ENCODE results near the gene SHOC2. TPM values are rescaled to one million over a fixed set of nuclear protein-coding genes. Genes with fewer than 3 reads are reported as not detected.

The SHOC2 gene
- total and polyA plus RNA-seq, 2 experiments from 2014 or later = 23.3 to 33.3 TPM

DNA sequence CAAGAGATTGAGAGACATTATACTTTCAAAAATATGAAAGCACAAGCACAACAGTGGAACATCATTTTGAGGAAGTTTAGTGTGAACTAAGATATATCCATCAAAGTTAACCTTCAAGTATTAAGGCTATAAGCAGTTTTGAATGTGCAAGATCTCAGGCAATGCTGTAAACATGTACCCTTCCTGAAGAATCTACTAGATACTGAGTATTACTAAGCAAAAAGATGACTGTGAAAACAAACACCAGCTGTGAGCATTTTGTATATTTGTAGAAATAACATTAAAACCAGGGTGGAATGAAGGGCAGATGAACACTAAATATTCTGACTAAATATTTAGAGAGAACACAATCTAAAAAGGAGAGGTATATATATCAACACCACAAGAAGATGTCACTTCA is 116.1 kb downstream of the SHOC2 start (continued):
- no peak for TF ChIP-seq CTCF (conservative IDR thresholded peaks at IDR 0.05; ENCODE audit: low read depth in 2 of 2)
- no peak for TF ChIP-seq STAT1 (IDR thresholded peaks at IDR 0.05; ENCODE audit: unreplicated experiment)
- no peak for TF ChIP-seq REST (IDR thresholded peaks at IDR 0.05; ENCODE audit: unreplicated experiment)
- TF ChIP-seq NANOG (IDR thresholded peaks at IDR 0.05; ENCODE audit: borderline replicate concordance) = no peak
- no peak for TF ChIP-seq ETS1 (IDR thresholded peaks at IDR 0.05)

DNA sequence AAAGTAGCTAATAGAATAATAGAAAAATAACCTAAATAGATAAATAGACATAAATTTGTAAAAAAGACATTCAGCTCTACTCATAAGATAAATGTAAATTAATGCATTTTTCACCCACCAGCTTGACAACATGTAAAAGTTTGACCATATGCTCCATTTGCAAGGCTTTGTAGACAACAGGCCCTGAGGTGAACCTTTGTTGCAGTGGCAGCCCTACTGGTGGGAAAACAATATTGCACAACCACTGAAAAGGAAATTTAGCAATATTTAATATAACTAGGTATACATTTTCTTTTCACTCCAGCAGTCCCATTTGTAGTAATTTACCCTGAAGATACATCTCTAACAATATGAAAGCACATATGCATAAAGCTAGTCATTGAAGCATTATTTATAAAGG is 118.5 kb downstream of the SHOC2 start:
- DNase-seq (ENCODE audit: low spot score) (peak; percentile 7), ATAC-seq (no peak)
- Histone ChIP-seq H3K4me2 (no peak overlapping the region), H3K27ac (ENCODE audit: low read depth) (no peak overlapping the region), H3K36me3 (ENCODE audit: insufficient read depth) (peaks cover 16% of the 10 kb centered on the region; the same call in 1 of the 2 replicates), H3K27me3 (ENCODE audit: insufficient read depth) (no peaks in the 10 kb centered on the region), H3K4me1 (ENCODE audit: insufficient read depth) (no peaks in the 10 kb centered on the region), H3K4me3 (no peak overlapping the region), H3F3A (replicated peaks; ENCODE audit: low read depth) (no peaks in the 10 kb centered on the region), H2AFZ (no peak overlapping the region), H4K20me1 (replicated peaks; ENCODE audit: insufficient read depth) (no peaks in the 10 kb centered on the region), H3K9me2 (ENCODE audit: insufficient read depth) (no peaks in the 10 kb centered on the region; the same call in 1 of the 2 replicates), H3K79me2 (replicated peaks; ENCODE audit: insufficient read depth) (no peaks in the 10 kb centered on the region)
- Mint-ChIP-seq H3K27ac (no peak overlapping the region), H3K9me3 (peaks cover 65% of the 10 kb centered on the region), H3K4me3 (no peak overlapping the region), H3K4me1 (no peaks in the 10 kb centered on the region), H3K36me3 (ENCODE audit: low read depth) (peaks cover 33% of the 10 kb centered on the region), H3K27me3 (ENCODE audit: insufficient read depth, low read depth, poor library complexity) (no peaks in the 10 kb centered on the region)
- TF ChIP-seq CREB1 (CRISPR knock-in tag; IDR thresholded peaks at IDR 0.05; ENCODE audit: low read depth) (no peak), CTCF (conservative IDR thresholded peaks at IDR 0.05; ENCODE audit: low read depth in 2 of 2) (peak; percentile 12 to 43; a peak in 3 of 4 replicates)
